Lower leg skin (tissue), 3 donors: Measurements from ENCODE around the gene TBX1.

Experiments used
- CTCF ChIP-seq, 3 donors: fragments of 450-650 bp; IDR thresholded peaks; one replicate each; pipeline ENCODE4 v1.5.1; 2016; ENCODE audit warnings: antibody characterized with exemption in 3 of 3, mild to moderate bottlenecking in 3 of 3, moderate library complexity in 2 of 3
- POLR2A ChIP-seq, 2 donors: fragments of 450-650 bp; IDR thresholded peaks; one replicate each; pipeline ENCODE4 v1.6.1; 2016 to 2017; ENCODE audit warnings: antibody characterized with exemption in 2 of 2, mild to moderate bottlenecking in 1 of 2, moderate library complexity in 1 of 2

GRCh38 chr22:19784384-19785175 is 24.0 kb downstream of the TBX1 start:
- no peak for TF ChIP-seq POLR2A (IDR thresholded peaks at IDR 0.05)
- TF ChIP-seq CTCF (IDR thresholded peaks at IDR 0.05) = no peak
